Posterior cingulate gyrus (tissue), 11 donors: ENCODE measurements around the gene DIP2C.
A peak's percentile ranks its signal among the peaks of the same experiment; 100 is the strongest.
"Not testable (repeated sequence)": the region's sequence is repeated elsewhere in the genome, so short reads cannot be mapped to it uniquely, and the experiment has no call there.

Experiments used
- DNase-seq, 10 donors: peaks; one replicate each; pipeline versions ENCODE4 v3.0.0 to v3.0.0-alpha.2; 2020 to 2021; ENCODE audit warnings: mixed read lengths in 3 of 10
- intact Hi-C: fragments of 100-400 bp; cut with DNase I; formaldehyde crosslinking; loops from one replicate; pipeline ENCODE4 v1.15.1; 2023

The DIP2C gene

GRCh38 chr10:484925-485661, 204.4 kb downstream of the DIP2C start:
- intact Hi-C loops = no loop called here

GRCh38 chr10:484441-484924, 205.0 kb downstream of the DIP2C start:
- intact Hi-C loops = no loop called here
- DNase-seq = peak in 4 of 10 donors; percentile 37 to 79 (median 70)

More at GRCh38 chr10:484925-485661, 204.4 kb downstream of the DIP2C start:
- peak in 3 of 10 donors; percentile 48 to 71 (median 64) for DNase-seq

- DNase-seq = peak in 3 of 10 donors; percentile 56 to 80 (median 64)
- intact Hi-C loops = no loop called here
These were observed 206.2 kb downstream of the DIP2C start for GRCh38 chr10:483261-483660.

- peak in 2 of 10 donors; percentile 62 to 72 for DNase-seq
- intact Hi-C loops = no loop called here
These were observed 206.6 kb downstream of the DIP2C start for GRCh38 chr10:482848-483247.

GRCh38 chr10:482051-482501, 207.4 kb downstream of the DIP2C start:
- peak in 3 of 10 donors; percentile 56 to 80 (median 79) for DNase-seq
- intact Hi-C loops = no loop called here

- DNase-seq = peak in 3 of 10 donors; percentile 61 to 75 (median 68)
- intact Hi-C loops = no loop called here
These were observed 207.8 kb downstream of the DIP2C start for GRCh38 chr10:481628-482027.

GRCh38 chr10:480928-481552, 208.4 kb downstream of the DIP2C start:
- intact Hi-C loops = no loop called here
- DNase-seq = peak in 4 of 10 donors; percentile 42 to 82 (median 76)

- intact Hi-C loops = no loop called here
- peak in 2 of 10 donors; percentile 47 to 49 for DNase-seq
These were observed 209.0 kb downstream of the DIP2C start for GRCh38 chr10:480498-480927.

- DNase-seq = peak in 3 of 10 donors; percentile 53 to 77 (median 64)
- intact Hi-C loops = not testable (repeated sequence)
These were observed 209.6 kb downstream of the DIP2C start for GRCh38 chr10:479706-480497.

GRCh38 chr10:478471-479245, 210.8 kb downstream of the DIP2C start:
- DNase-seq = peak in 3 of 10 donors; percentile 24 to 53 (median 52)
- intact Hi-C loops = no loop called here

- no peak for DNase-seq
- intact Hi-C loops = no loop called here
These were observed 211.8 kb downstream of the DIP2C start for GRCh38 chr10:477620-478019.

- intact Hi-C loops = no loop called here
These were observed 213.1 kb downstream of the DIP2C start for GRCh38 chr10:476455-476780.

GRCh38 chr10:475709-476454, 213.6 kb downstream of the DIP2C start:
- intact Hi-C loops = no loop called here

More at GRCh38 chr10:476455-476780, 213.1 kb downstream of the DIP2C start:
- peak in 1 of 10 donors; percentile 30 for DNase-seq

GRCh38 chr10:474946-475345, 214.5 kb downstream of the DIP2C start:
- DNase-seq = peak in 2 of 10 donors; percentile 48 to 54

More at GRCh38 chr10:475709-476454, 213.6 kb downstream of the DIP2C start:
- DNase-seq = peak in 2 of 10 donors; percentile 77 to 78

GRCh38 chr10:474406-474805, 215.1 kb downstream of the DIP2C start:
- intact Hi-C loops = no loop called here
- DNase-seq = peak in 1 of 10 donors; percentile 25

More at GRCh38 chr10:474946-475345, 214.5 kb downstream of the DIP2C start:
- intact Hi-C loops = no loop called here

- intact Hi-C loops = no loop called here
- peak in 2 of 10 donors; percentile 60 to 67 for DNase-seq
These were observed 217.1 kb downstream of the DIP2C start for GRCh38 chr10:472241-472910.

GRCh38 chr10:470339-471003, 219.0 kb downstream of the DIP2C start:
- peak in 1 of 10 donors; percentile 46 for DNase-seq
- intact Hi-C loops = no loop called here

GRCh38 chr10:469947-470338, 219.5 kb downstream of the DIP2C start:
- no peak for DNase-seq
- intact Hi-C loops = no loop called here
